GM23338 (cell line): ENCODE measurements around the gene MIPEP. TPM values are rescaled to one million over a fixed set of nuclear protein-coding genes. Genes with fewer than 3 reads are reported as not detected.
"Not testable (repeated sequence)": the region's sequence is repeated elsewhere in the genome, so short reads cannot be mapped to it uniquely, and the experiment has no call there.

Experiments
- ATAC-seq: fragments of 200-7000 bp; cut with Tn5 transposase; 3 replicates; pipeline ENCODE4 v1.9.1; 2020
- DNase-seq: peaks from one replicate; pipeline ENCODE4 v3.0.0-alpha.2; 2015; ENCODE audit warnings: low spot score
- H2AFZ ChIP-seq: fragments of 200-600 bp; sonication (generic); 2 replicates; pipeline ENCODE4 v1.8.0; 2016; ENCODE audit warnings: antibody characterized with exemption, mild to moderate bottlenecking, moderate library complexity
- H3F3A ChIP-seq: fragments of 200-600 bp; sonication (generic); replicated peaks from 2 replicates; pipeline ENCODE4 v1.8.0; 2017; ENCODE audit warnings: antibody characterized with exemption, mixed run types, low read depth
- H3K27ac ChIP-seq: fragments of 200-600 bp; sonication (generic); 2 replicates; pipeline ENCODE4 v1.6.1; 2016; ENCODE audit warnings: low read depth
- H3K27me3 ChIP-seq: fragments of 200-600 bp; sonication (generic); 2 replicates; pipeline ENCODE4 v1.8.0; 2016; ENCODE audit warnings: mild to moderate bottlenecking, mixed run types, moderate library complexity; ENCODE audit not compliant: insufficient read depth
- H3K36me3 ChIP-seq: fragments of 200-600 bp; sonication (generic); 2 replicates; pipeline ENCODE4 v1.8.0; 2016; ENCODE audit warnings: mild to moderate bottlenecking; ENCODE audit not compliant: insufficient read depth
- H3K4me1 ChIP-seq: fragments of 200-600 bp; sonication (generic); 2 replicates; pipeline ENCODE4 v1.8.0; 2016; ENCODE audit warnings: mild to moderate bottlenecking, moderate library complexity; ENCODE audit not compliant: insufficient read depth
- H3K4me2 ChIP-seq: fragments of 200-600 bp; sonication (generic); 2 replicates; pipeline ENCODE4 v1.7.1; 2017; ENCODE audit warnings: mixed run types
- H3K4me3 ChIP-seq: fragments of 200-600 bp; sonication (generic); 2 replicates; pipeline ENCODE4 v1.6.1; 2016; ENCODE audit warnings: mixed run types
- H3K79me2 ChIP-seq: fragments of 200-600 bp; sonication (generic); replicated peaks from 2 replicates; pipeline ENCODE4 v1.8.0; 2017; ENCODE audit warnings: mild to moderate bottlenecking; ENCODE audit not compliant: insufficient read depth
- H3K9me2 ChIP-seq: fragments of 200-600 bp; sonication (generic); 2 replicates; pipeline ENCODE4 v1.8.0; 2017; ENCODE audit not compliant: insufficient read depth
- H4K20me1 ChIP-seq: fragments of 200-600 bp; sonication (generic); replicated peaks from 2 replicates; pipeline ENCODE4 v1.8.0; 2017; ENCODE audit warnings: mild to moderate bottlenecking; ENCODE audit not compliant: insufficient read depth
- H3K27ac Mint-ChIP-seq: 2 replicates; pipeline ENCODE4 v1.8.0; 2020; ENCODE audit warnings: inconsistent platforms, mild to moderate bottlenecking, moderate library complexity, mixed read lengths
- H3K27me3 Mint-ChIP-seq: 3 replicates; pipeline ENCODE4 v1.8.0; 2022; ENCODE audit warnings: low read depth, mild to moderate bottlenecking, moderate library complexity, mixed read lengths, inconsistent platforms; ENCODE audit not compliant: insufficient read depth, poor library complexity
- H3K36me3 Mint-ChIP-seq: 3 replicates; pipeline ENCODE4 v1.8.0; 2021; ENCODE audit warnings: low read depth, mild to moderate bottlenecking, inconsistent platforms, moderate library complexity, mixed read lengths
- H3K4me1 Mint-ChIP-seq: 3 replicates; pipeline ENCODE4 v1.8.0; 2020; ENCODE audit warnings: mild to moderate bottlenecking, inconsistent platforms, mixed read lengths
- H3K4me3 Mint-ChIP-seq: 3 replicates; pipeline ENCODE4 v1.8.0; 2021; ENCODE audit warnings: moderate library complexity, mild to moderate bottlenecking, inconsistent platforms, mixed read lengths
- H3K9me3 Mint-ChIP-seq: 3 replicates; pipeline ENCODE4 v1.8.0; 2020; ENCODE audit warnings: moderate library complexity, mild to moderate bottlenecking, inconsistent platforms, mixed read lengths
- EZH2phosphoT487 ChIP-seq: fragments of 200-600 bp; sonication (generic); IDR thresholded peaks from one replicate; pipeline ENCODE4 v1.8.1; 2018; ENCODE audit warnings: antibody characterized with exemption; ENCODE audit not compliant: unreplicated experiment
- POLR2AphosphoS5 ChIP-seq: IDR thresholded peaks from 2 replicates; pipeline ENCODE4 v1.6.1; 2016; ENCODE audit warnings: antibody characterized with exemption, low read depth
- polyA plus RNA-seq: library from polyadenylated mRNA; unstranded; fragments of >200 nt; fragmentation: Nextera tagmentation; extraction: Ambion mirVana; gene quantifications from 2 replicates; pipeline ENCODE4 v1.2.1, GENCODE V29; 2016
- total RNA-seq: library from RNA; depleted of rRNA; stranded (reverse); fragments of >200 nt; shearing (Covaris generic); gene quantifications from 2 replicates; pipeline ENCODE4 v1.2.3, GENCODE V29; 2014
- TF ChIP-seq, protein P1 (sequence below): fragments of 250-450 bp; sonication (Bioruptor Pico); IDR thresholded peaks from 2 replicates; pipeline ENCODE4 v1.5.0; 2020; ENCODE audit warnings: mild to moderate bottlenecking, moderate library complexity

Gene MIPEP
- total and polyA plus RNA-seq, 2 experiments from 2014 or later, result 20.8 to 22.5 TPM

DNA sequence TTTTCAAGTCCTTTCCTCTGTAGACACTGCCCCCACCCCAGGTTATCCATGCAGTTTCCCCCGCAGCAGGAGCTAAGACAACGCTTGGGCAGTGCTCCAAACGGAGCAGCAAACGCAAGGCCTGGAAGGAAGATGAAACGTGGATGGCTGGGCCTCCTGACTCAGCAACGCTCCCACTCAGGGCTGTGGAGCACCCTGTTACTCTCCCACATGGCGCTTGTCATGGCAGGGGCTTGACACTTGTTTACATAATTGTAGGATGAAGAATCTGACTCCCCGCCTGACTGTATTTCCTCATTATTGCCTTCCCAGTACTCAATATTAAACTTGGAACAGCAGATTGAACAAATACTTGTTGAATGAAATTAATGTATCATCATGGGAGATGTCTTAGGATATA lies 8.9 kb upstream of the MIPEP start (continued):
- TF ChIP-seq, protein P1, sequence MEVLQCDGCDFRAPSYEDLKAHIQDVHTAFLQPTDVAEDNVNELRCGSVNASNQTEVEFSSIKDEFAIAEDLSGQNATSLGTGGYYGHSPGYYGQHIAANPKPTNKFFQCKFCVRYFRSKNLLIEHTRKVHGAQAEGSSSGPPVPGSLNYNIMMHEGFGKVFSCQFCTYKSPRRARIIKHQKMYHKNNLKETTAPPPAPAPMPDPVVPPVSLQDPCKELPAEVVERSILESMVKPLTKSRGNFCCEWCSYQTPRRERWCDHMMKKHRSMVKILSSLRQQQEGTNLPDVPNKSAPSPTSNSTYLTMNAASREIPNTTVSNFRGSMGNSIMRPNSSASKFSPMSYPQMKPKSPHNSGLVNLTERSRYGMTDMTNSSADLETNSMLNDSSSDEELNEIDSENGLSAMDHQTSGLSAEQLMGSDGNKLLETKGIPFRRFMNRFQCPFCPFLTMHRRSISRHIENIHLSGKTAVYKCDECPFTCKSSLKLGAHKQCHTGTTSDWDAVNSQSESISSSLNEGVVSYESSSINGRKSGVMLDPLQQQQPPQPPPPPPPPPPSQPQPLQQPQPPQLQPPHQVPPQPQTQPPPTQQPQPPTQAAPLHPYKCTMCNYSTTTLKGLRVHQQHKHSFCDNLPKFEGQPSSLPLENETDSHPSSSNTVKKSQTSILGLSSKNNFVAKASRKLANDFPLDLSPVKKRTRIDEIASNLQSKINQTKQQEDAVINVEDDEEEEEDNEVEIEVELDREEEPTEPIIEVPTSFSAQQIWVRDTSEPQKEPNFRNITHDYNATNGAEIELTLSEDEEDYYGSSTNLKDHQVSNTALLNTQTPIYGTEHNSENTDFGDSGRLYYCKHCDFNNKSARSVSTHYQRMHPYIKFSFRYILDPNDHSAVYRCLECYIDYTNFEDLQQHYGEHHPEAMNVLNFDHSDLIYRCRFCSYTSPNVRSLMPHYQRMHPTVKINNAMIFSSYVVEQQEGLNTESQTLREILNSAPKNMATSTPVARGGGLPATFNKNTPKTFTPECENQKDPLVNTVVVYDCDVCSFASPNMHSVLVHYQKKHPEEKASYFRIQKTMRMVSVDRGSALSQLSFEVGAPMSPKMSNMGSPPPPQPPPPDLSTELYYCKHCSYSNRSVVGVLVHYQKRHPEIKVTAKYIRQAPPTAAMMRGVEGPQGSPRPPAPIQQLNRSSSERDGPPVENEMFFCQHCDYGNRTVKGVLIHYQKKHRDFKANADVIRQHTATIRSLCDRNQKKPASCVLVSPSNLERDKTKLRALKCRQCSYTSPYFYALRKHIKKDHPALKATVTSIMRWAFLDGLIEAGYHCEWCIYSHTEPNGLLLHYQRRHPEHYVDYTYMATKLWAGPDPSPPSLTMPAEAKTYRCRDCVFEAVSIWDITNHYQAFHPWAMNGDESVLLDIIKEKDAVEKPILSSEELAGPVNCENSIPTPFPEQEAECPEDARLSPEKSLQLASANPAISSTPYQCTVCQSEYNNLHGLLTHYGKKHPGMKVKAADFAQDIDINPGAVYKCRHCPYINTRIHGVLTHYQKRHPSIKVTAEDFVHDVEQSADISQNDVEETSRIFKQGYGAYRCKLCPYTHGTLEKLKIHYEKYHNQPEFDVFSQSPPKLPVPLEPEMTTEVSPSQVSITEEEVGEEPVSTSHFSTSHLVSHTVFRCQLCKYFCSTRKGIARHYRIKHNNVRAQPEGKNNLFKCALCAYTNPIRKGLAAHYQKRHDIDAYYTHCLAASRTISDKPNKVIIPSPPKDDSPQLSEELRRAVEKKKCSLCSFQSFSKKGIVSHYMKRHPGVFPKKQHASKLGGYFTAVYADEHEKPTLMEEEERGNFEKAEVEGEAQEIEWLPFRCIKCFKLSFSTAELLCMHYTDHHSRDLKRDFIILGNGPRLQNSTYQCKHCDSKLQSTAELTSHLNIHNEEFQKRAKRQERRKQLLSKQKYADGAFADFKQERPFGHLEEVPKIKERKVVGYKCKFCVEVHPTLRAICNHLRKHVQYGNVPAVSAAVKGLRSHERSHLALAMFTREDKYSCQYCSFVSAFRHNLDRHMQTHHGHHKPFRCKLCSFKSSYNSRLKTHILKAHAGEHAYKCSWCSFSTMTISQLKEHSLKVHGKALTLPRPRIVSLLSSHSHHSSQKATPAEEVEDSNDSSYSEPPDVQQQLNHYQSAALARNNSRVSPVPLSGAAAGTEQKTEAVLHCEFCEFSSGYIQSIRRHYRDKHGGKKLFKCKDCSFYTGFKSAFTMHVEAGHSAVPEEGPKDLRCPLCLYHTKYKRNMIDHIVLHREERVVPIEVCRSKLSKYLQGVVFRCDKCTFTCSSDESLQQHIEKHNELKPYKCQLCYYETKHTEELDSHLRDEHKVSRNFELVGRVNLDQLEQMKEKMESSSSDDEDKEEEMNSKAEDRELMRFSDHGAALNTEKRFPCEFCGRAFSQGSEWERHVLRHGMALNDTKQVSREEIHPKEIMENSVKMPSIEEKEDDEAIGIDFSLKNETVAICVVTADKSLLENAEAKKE (CRISPR knock-in tag), result no peak
- TF ChIP-seq EZH2phosphoT487 (no peak), POLR2AphosphoS5 (no peak)

DNA sequence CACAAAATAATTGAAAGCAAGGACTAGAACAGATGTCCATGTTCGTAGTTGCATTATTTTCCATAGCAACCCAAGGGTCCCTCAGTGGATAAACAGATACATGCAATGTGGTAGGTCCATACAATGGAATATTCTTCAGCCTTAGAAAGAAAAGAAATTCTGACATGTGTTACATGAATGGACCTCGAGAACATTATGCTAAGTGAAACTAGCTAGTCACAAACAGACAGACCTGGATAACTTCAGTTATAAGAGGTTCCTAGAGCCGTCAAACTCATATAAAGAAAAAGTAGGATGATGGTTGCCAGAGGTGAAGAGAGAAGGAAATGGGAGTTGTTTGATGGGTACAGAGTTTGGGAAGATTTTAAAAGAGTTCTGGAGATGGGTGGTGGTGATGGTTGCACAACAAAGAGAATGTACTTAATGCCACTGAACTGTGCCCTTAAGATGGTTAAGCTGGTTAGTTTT lies 8.3 kb upstream of the MIPEP start, which contains the start of gene C1QTNF9B:
Gene C1QTNF9B, minus strand, starts transcription at position 51 of the 468 bp plus-strand sequence.
- H3K36me3 Mint-ChIP-seq, ATAC-seq, H3K4me3 Mint-ChIP-seq, H2AFZ ChIP-seq, H3K9me2 ChIP-seq, H3K4me3 ChIP-seq, H3K27ac Mint-ChIP-seq, H3K27me3 Mint-ChIP-seq, H3K4me1 Mint-ChIP-seq, H3F3A ChIP-seq, H3K27me3 ChIP-seq, H3K27ac ChIP-seq, H4K20me1 ChIP-seq, H3K4me1 ChIP-seq, H3K4me2 ChIP-seq, H3K36me3 ChIP-seq, DNase-seq, H3K79me2 ChIP-seq, H3K9me3 Mint-ChIP-seq: not testable (repeated sequence)

DNA sequence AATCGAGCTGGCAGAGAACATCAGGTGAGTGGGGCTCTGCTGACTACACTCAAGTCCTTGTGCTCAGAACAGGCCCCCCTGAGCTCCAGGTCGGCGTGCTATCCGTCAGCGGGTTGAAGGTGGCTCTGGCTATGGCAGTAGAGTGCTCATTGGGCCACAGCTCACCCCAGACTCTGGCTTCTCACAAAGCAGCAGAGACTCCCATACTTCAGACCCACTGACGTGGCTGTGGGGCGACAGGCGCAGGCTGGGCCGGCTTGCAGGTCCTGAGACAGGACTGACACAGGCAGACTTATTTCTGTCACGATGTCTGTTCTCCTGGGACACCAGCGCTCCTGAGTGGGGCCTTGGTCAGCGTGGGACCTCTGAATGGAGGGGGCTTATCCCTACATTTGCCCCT lies 5.5 kb upstream of the MIPEP start:
- H3K4me1 Mint-ChIP-seq, result peaks cover 11% of the 10 kb centered on the region
- H3K27ac Mint-ChIP-seq, H3K27ac ChIP-seq, H4K20me1 ChIP-seq, H3K9me2 ChIP-seq, H3K79me2 ChIP-seq, H3K4me3 ChIP-seq, H3K36me3 ChIP-seq, H2AFZ ChIP-seq, H3K4me2 ChIP-seq, H3K27me3 ChIP-seq, DNase-seq, H3K27me3 Mint-ChIP-seq, H3K36me3 Mint-ChIP-seq, ATAC-seq, H3K4me3 Mint-ChIP-seq, H3K4me1 ChIP-seq, H3F3A ChIP-seq, H3K9me3 Mint-ChIP-seq: not testable (repeated sequence)

DNA sequence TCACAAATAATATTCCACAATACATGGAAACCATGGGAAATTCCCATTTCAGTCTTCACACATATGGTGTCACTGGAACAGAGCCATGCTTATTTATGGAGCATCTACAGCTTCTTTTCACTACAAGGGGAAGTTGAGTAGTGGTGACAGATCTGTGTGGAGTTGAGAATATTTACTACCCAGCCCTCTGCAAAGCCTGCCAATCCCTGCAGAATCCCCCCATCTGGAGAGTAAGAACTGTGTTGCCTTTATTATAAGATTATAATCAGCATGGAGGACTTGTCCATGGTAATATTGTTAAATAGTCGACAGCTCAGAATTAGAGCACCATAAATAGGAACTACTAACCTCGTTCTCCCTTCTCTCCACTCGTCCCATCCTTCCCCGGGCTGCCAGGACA lies 4.6 kb upstream of the MIPEP start:
- H4K20me1 ChIP-seq, H3K27ac Mint-ChIP-seq, H2AFZ ChIP-seq, H3K4me1 ChIP-seq, H3K27me3 ChIP-seq, H3K36me3 ChIP-seq, H3K4me2 ChIP-seq, H3K4me3 ChIP-seq, H3K4me1 Mint-ChIP-seq, H3K9me3 Mint-ChIP-seq, H3K27ac ChIP-seq, H3F3A ChIP-seq, H3K27me3 Mint-ChIP-seq, H3K79me2 ChIP-seq, H3K36me3 Mint-ChIP-seq, H3K4me3 Mint-ChIP-seq, H3K9me2 ChIP-seq, ATAC-seq, DNase-seq: not testable (repeated sequence)
